Ramos (cell line): ENCODE data around the gene LRRC74A.
"Not testable (repeated sequence)": the region's sequence is repeated elsewhere in the genome, so short reads cannot be mapped to it uniquely, and the experiment has no call there.

Source experiments
- in situ Hi-C: fragments of 300-500 bp; cut with MboI; formaldehyde crosslinking; loops from one replicate; pipeline ENCODE4 v1.14.3; 2022; ENCODE audit warnings: low sequenced_read_pairs; ENCODE audit not compliant: unreplicated experiment

The LRRC74A gene

GRCh38 chr14:76883447-76883846 is 57.2 kb downstream of the LRRC74A start:
- in situ Hi-C loops, result no loop called here

- in situ Hi-C loops, result no loop called here
Observed at GRCh38 chr14:76884394-76884793, 58.2 kb downstream of the LRRC74A start.

- in situ Hi-C loops, result no loop called here
Observed at GRCh38 chr14:76884853-76885276, 58.7 kb downstream of the LRRC74A start.

- in situ Hi-C loops, result no loop called here
Observed at GRCh38 chr14:76887191-76887590, 61.0 kb downstream of the LRRC74A start.

GRCh38 chr14:76891391-76891790 is 65.2 kb downstream of the LRRC74A start:
- in situ Hi-C loops, result no loop called here

- in situ Hi-C loops, result no loop called here
Observed at GRCh38 chr14:76894308-76894707, 68.1 kb downstream of the LRRC74A start.

- in situ Hi-C loops, result not testable (repeated sequence)
Observed at GRCh38 chr14:76898006-76898405, 71.8 kb downstream of the LRRC74A start.

GRCh38 chr14:76900682-76901081 is 74.5 kb downstream of the LRRC74A start:
- in situ Hi-C loops, result no loop called here

GRCh38 chr14:76901171-76902055 is 75.2 kb downstream of the LRRC74A start:
- in situ Hi-C loops, result no loop called here

GRCh38 chr14:76902591-76902990 is 76.4 kb downstream of the LRRC74A start:
- in situ Hi-C loops, result no loop called here

- in situ Hi-C loops, result no loop called here
Observed at GRCh38 chr14:76904100-76904739, 78.0 kb downstream of the LRRC74A start.

GRCh38 chr14:76904740-76905569 is 78.7 kb downstream of the LRRC74A start:
- in situ Hi-C loops, result no loop called here

- in situ Hi-C loops, result no loop called here
Observed at GRCh38 chr14:76908834-76909233, 82.6 kb downstream of the LRRC74A start.

- in situ Hi-C loops, result no loop called here
Observed at GRCh38 chr14:76909266-76909665, 83.1 kb downstream of the LRRC74A start.

GRCh38 chr14:76910371-76910890 is 84.2 kb downstream of the LRRC74A start:
- in situ Hi-C loops, result loop anchor here (5.0 kb wide), 1 partner anchor 147 kb away; no protein-coding TSS in a partner anchor

GRCh38 chr14:76911473-76911872 is 85.3 kb downstream of the LRRC74A start:
- in situ Hi-C loops, result loop anchor here (5.0 kb wide), 1 partner anchor 146 kb away; no protein-coding TSS in a partner anchor

- in situ Hi-C loops, result loop anchor here (5.0 kb wide), 1 partner anchor 143 kb away; no protein-coding TSS in a partner anchor
Observed at GRCh38 chr14:76914533-76915081, 88.4 kb downstream of the LRRC74A start.

- in situ Hi-C loops, result no loop called here
Observed at GRCh38 chr14:76916040-76916715, 90.0 kb downstream of the LRRC74A start.

GRCh38 chr14:76917158-76917596 is 91.0 kb downstream of the LRRC74A start:
- in situ Hi-C loops, result no loop called here
